Stimulated activated naive B cell treated with anti-CD40 and anti-IgM and Interleukin-4, amounts not matched to agents 10 μg/mL and 1 μg/mL and 100 μg/mL, for 72 hours (primary cell): ENCODE measurements around the gene COL5A3.

Experiments
- ATAC-seq, 2 donors: fragments of 150-1000 bp; cut with Tn5 transposase; replicated peaks; 2 replicates each; pipeline ENCODE4 v1.10.0; 2021; ENCODE audit warnings: moderate library complexity in 1 of 2
- DNase-seq: peaks from one replicate; pipeline ENCODE4 v3.0.0; 2021
- H3K27ac Mint-ChIP-seq: one replicate; pipeline ENCODE4 v1.8.0; 2022; ENCODE audit warnings: mild to moderate bottlenecking, mixed read lengths
- H3K27me3 Mint-ChIP-seq, 2 donors: one replicate each; pipeline ENCODE4 v1.8.0; 2022; ENCODE audit warnings: mixed read lengths in 2 of 2
- H3K36me3 Mint-ChIP-seq, 2 donors: one replicate each; pipeline ENCODE4 v1.8.0; 2022; ENCODE audit warnings: mixed read lengths in 2 of 2, mild to moderate bottlenecking in 1 of 2
- H3K4me1 Mint-ChIP-seq, 2 donors: one replicate each; pipeline ENCODE4 v1.8.0; 2022; ENCODE audit warnings: mixed read lengths in 2 of 2, mild to moderate bottlenecking in 1 of 2
- H3K4me3 Mint-ChIP-seq, 2 donors: one replicate each; pipeline ENCODE4 v1.8.0; 2022; ENCODE audit warnings: mild to moderate bottlenecking in 2 of 2, mixed read lengths in 2 of 2, moderate library complexity in 1 of 2
- H3K9me3 Mint-ChIP-seq, 2 donors: one replicate each; pipeline ENCODE4 v1.8.0; 2022; ENCODE audit warnings: mixed read lengths in 2 of 2, mild to moderate bottlenecking in 1 of 2

The COL5A3 gene

DNA sequence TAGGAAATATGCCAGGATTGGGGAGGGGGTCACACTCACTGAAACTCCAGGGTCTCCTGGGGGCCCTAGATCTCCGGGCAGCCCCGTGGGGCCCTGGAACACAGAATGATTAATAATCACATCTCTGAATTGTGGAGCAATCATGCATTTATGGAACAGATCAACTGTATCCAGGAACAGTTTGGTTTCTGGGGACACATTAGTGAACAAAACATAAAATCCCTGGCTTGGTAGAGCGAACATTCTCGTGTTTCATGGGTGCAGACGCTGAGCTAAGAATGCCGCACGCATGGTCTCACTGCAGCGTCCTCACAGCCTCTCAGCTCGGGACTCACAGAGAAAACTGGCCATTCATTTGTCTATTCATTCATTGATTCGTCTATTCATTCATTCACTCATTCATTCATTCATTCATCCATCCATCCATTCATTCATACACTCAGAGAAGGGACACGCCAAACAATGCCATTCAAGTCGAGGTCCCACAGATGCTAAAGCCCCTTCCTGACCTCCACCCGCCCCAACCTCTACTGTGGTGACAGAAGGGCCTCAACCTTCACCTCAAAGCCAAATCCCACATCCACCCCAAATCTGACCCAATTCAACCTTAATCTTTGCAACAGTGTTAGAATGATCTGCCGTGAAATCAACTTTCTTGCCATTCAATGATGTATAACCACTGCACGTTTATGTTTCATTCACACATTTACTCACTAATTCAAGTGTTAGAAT lies 39.0 kb downstream of the COL5A3 start:
- Mint-ChIP-seq H3K9me3 (peaks cover 4 to 7% of the 10 kb centered on the region in 2 donors), H3K27ac (no peak overlapping the region), H3K36me3 (no peaks in the 10 kb centered on the region), H3K27me3 (peaks cover 29 to 34% of the 10 kb centered on the region in 2 donors), H3K4me3 (no peak overlapping the region), H3K4me1 (peaks cover 3 to 6% of the 10 kb centered on the region in 2 donors)
- DNase-seq (no peak), ATAC-seq (no peak)

- peaks cover 4 to 7% of the 10 kb centered on the region in 2 donors for H3K9me3 Mint-ChIP-seq
- no peak overlapping the region for H3K4me3 Mint-ChIP-seq
- no peak for DNase-seq
- no peak overlapping the region for H3K27ac Mint-ChIP-seq
- no peaks in the 10 kb centered on the region for H3K36me3 Mint-ChIP-seq
- H3K4me1 Mint-ChIP-seq, result peaks cover 3 to 6% of the 10 kb centered on the region in 2 donors
- no peak for ATAC-seq
- peaks cover 34 to 40% of the 10 kb centered on the region in 2 donors for H3K27me3 Mint-ChIP-seq
These were observed 39.8 kb downstream of the COL5A3 start for GRCh38 chr19:9970481-9970880.

- no peak overlapping the region for H3K27ac Mint-ChIP-seq
- H3K9me3 Mint-ChIP-seq, result peaks cover 4 to 7% of the 10 kb centered on the region in 2 donors
- H3K4me1 Mint-ChIP-seq, result peaks cover 3 to 6% of the 10 kb centered on the region in 2 donors
- DNase-seq, result no peak
- peaks cover 37 to 41% of the 10 kb centered on the region in 2 donors for H3K27me3 Mint-ChIP-seq
- H3K36me3 Mint-ChIP-seq, result no peaks in the 10 kb centered on the region
- no peak overlapping the region for H3K4me3 Mint-ChIP-seq
- ATAC-seq, result no peak
These were observed 40.7 kb downstream of the COL5A3 start for GRCh38 chr19:9969688-9969975.

GRCh38 chr19:9968820-9969687 lies 41.2 kb downstream of the COL5A3 start:
- H3K27ac Mint-ChIP-seq, result no peak overlapping the region
- ATAC-seq (no peak), DNase-seq (no peak)
- H3K9me3 Mint-ChIP-seq, result peaks cover 4 to 7% of the 10 kb centered on the region in 2 donors
- H3K36me3 Mint-ChIP-seq, result no peaks in the 10 kb centered on the region
- H3K27me3 Mint-ChIP-seq, result peaks cover 37 to 41% of the 10 kb centered on the region in 2 donors
- H3K4me3 Mint-ChIP-seq, result no peak overlapping the region
- peaks cover 3 to 6% of the 10 kb centered on the region in 2 donors for H3K4me1 Mint-ChIP-seq

DNA sequence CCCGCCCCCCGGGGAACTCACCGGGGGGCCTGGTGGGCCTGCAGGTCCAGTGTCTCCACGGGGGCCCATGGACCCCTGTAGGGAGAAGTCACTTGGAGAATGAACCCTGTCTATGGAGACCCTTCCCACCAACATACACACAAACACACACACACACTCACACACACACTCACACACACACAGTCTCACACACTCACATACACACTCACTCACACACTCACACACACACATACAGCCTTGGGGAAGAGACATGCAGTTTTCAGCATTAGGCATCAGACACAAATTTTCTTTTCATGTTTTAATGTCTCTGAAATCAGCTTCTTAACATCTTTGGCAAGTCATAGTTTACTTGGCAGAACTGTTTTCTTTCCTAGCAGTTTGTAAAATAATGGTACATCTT lies 43.0 kb downstream of the COL5A3 start:
- Mint-ChIP-seq H3K4me3 (no peak overlapping the region), H3K27ac (no peak overlapping the region), H3K36me3 (no peaks in the 10 kb centered on the region), H3K27me3 (peaks cover 47% of the 10 kb centered on the region in 2 donors), H3K9me3 (peaks cover 3 to 6% of the 10 kb centered on the region in 2 donors), H3K4me1 (peaks cover 3 to 6% of the 10 kb centered on the region in 2 donors)
- DNase-seq (no peak), ATAC-seq (no peak)

GRCh38 chr19:9966448-9966847 lies 43.9 kb downstream of the COL5A3 start:
- H3K4me3 Mint-ChIP-seq, result no peak overlapping the region

DNA sequence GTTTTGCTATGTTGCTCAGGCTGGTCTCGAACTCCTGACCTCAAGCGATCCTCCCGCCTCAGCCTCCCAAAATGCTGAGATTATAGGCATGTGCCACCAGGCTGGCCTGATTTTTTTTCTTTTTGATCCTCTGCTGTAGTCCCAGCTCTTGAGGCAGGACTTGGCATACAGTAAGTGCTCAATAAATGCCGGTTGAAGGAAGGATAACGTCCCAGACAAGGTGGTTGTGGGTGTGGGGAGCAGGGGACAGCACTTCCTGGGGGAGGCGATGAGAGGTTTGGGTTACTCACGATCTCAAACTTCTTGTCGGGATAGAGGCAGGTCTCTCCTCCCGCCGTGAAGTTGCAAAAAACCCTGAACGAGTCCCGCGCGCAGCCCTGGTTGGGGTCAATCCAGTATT lies 44.3 kb downstream of the COL5A3 start:
- DNase-seq, result no peak
- peaks cover 0 to under 1% of the 10 kb centered on the region in 2 donors for H3K9me3 Mint-ChIP-seq
- no peak overlapping the region for H3K27ac Mint-ChIP-seq
- H3K4me3 Mint-ChIP-seq, result no peak overlapping the region
- H3K27me3 Mint-ChIP-seq, result peaks cover 41 to 52% of the 10 kb centered on the region in 2 donors
- ATAC-seq, result no peak
- peaks cover 3 to 6% of the 10 kb centered on the region in 2 donors for H3K4me1 Mint-ChIP-seq
- no peaks in the 10 kb centered on the region for H3K36me3 Mint-ChIP-seq

More at GRCh38 chr19:9966448-9966847, 43.9 kb downstream of the COL5A3 start:
- Mint-ChIP-seq H3K27ac (no peak overlapping the region), H3K27me3 (peaks cover 40 to 50% of the 10 kb centered on the region in 2 donors), H3K9me3 (no peaks in the 10 kb centered on the region), H3K36me3 (no peaks in the 10 kb centered on the region), H3K4me1 (peaks cover 3 to 6% of the 10 kb centered on the region in 2 donors)
- ATAC-seq (no peak), DNase-seq (no peak)

DNA sequence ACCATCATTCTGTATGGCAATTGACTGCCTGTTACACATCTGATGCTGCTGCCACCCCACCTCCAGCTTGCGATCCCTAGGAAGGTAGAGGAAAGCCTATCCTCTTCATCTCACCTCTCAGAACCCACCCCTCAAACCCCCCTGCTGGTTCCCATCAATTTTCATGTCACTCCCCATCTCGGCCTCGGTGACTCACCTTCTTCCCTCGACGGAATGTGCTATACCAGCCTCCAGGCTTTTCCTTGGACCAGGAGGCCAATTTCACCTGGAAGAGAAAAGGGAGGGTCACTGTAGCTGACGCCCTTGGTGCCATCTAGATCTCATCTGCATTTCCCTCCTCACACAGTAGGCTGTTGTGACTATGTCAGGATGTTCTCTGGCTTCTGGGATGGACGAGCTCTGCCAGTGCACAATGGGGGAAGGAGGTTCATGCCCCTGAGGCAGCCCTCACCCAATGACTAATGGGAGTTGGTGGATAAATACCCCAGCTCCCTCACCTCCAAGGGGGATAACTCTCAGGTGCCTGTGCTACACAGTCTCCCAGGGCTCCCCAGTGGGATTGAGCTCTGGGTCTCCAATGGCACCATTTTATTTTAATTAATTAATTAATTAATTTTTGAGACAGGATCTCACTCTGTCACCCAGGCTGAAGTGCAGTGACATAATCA lies 47.5 kb downstream of the COL5A3 start:
- Mint-ChIP-seq H3K9me3 (peaks cover 0 to 2% of the 10 kb centered on the region in 2 donors), H3K27me3 (peaks cover 48 to 60% of the 10 kb centered on the region in 2 donors), H3K27ac (no peak overlapping the region), H3K4me3 (no peak overlapping the region), H3K36me3 (no peaks in the 10 kb centered on the region), H3K4me1 (peaks cover 3 to 6% of the 10 kb centered on the region in 2 donors)
- no peak for DNase-seq
- no peak for ATAC-seq

DNA sequence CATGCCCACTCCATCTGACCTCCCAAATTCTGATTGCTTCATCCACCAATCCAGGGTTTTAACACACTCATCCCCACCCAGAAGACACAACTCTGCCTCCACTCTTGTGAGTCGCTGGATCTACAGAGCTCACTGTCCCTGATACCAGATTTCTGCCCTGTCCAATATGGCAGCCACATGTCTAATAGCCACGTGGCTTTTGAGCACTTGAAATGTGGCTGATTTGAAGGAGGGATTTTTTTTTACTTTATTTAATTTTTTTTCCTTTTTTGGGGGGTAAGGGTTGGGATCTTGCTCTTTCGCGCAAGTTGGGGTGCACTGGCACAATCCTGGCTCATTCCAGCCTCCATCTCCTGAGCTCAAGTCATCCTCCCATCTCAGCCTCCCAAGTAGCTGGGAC lies 49.2 kb downstream of the COL5A3 start:
- Mint-ChIP-seq H3K4me1 (no peaks in the 10 kb centered on the region), H3K9me3 (peaks cover 0 to 2% of the 10 kb centered on the region in 2 donors), H3K27ac (no peak overlapping the region), H3K4me3 (no peak overlapping the region), H3K36me3 (no peaks in the 10 kb centered on the region), H3K27me3 (peaks cover 42 to 47% of the 10 kb centered on the region in 2 donors)
- no peak for ATAC-seq
- no peak for DNase-seq

DNA sequence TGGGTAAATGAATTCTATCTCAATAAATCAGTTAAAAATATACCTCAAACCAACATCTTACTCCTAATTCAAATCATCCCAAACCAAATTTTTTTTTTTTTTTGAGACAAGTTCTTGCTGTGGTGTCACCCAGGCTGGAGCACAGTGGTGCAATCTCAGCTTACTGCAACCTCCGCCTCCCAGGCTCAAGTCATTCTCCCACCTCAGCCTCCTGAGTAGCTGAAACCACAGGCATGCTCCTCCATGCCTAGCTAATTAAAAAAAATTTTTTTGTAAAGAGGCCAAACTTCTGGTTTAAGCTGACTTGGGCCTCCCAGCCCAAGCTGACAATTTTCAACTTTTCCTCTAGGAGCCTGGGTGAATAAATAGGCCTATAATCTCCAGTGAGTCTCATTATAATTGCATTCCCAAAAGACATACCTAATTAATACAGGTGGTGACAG lies 51.9 kb downstream of the COL5A3 start:
- Mint-ChIP-seq H3K9me3 (peaks cover 0 to 2% of the 10 kb centered on the region in 2 donors), H3K27me3 (peaks cover 36 to 40% of the 10 kb centered on the region in 2 donors), H3K4me3 (no peak overlapping the region), H3K36me3 (no peaks in the 10 kb centered on the region), H3K4me1 (no peaks in the 10 kb centered on the region), H3K27ac (no peak overlapping the region)
- DNase-seq, result no peak
- ATAC-seq, result no peak

- ATAC-seq, result no peak
- Mint-ChIP-seq H3K4me3 (no peak overlapping the region), H3K4me1 (no peaks in the 10 kb centered on the region), H3K36me3 (no peaks in the 10 kb centered on the region), H3K27me3 (peaks cover 32 to 42% of the 10 kb centered on the region in 2 donors), H3K27ac (no peak overlapping the region), H3K9me3 (peaks cover 0 to 2% of the 10 kb centered on the region in 2 donors)
- no peak for DNase-seq
These were observed 53.3 kb downstream of the COL5A3 start for GRCh38 chr19:9956956-9957355.

- no peak overlapping the region for H3K4me3 Mint-ChIP-seq
- H3K27ac Mint-ChIP-seq, result no peak overlapping the region
- no peak for DNase-seq
- H3K9me3 Mint-ChIP-seq, result no peaks in the 10 kb centered on the region
- ATAC-seq, result no peak
- no peaks in the 10 kb centered on the region for H3K36me3 Mint-ChIP-seq
- H3K4me1 Mint-ChIP-seq, result no peaks in the 10 kb centered on the region
- H3K27me3 Mint-ChIP-seq, result peaks cover 14 to 26% of the 10 kb centered on the region in 2 donors
These were observed 56.3 kb downstream of the COL5A3 start for GRCh38 chr19:9953802-9954542.

DNA sequence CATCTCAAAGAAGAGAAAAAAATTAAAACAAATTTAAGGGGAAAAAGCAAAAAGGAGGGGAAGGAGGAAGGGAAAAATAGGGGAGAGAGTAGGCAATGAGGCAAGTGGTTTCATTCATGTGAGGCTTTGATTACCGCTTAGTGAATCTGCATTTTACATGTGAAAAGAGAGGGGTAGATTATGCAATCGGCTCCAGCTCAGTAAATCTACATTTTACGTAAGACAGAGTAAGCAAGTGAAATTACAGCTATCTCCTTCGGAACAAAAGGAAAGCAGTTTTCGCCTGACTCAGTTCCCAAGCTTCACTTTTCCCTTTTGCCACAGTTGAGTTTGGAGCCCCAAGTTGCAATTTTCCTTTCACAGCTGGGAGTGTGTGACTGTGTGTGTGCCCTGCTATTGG lies 58.0 kb downstream of the COL5A3 start:
- H3K27ac Mint-ChIP-seq, result no peak overlapping the region
- ATAC-seq (no peak), DNase-seq (no peak)
- no peaks in the 10 kb centered on the region for H3K36me3 Mint-ChIP-seq
- H3K9me3 Mint-ChIP-seq, result no peaks in the 10 kb centered on the region
- no peak overlapping the region for H3K4me3 Mint-ChIP-seq
- H3K4me1 Mint-ChIP-seq, result no peaks in the 10 kb centered on the region
- peaks cover 13 to 25% of the 10 kb centered on the region in 2 donors for H3K27me3 Mint-ChIP-seq

- Mint-ChIP-seq H3K9me3 (peaks cover 0 to 2% of the 10 kb centered on the region in 2 donors), H3K27me3 (peaks cover 23 to 41% of the 10 kb centered on the region in 2 donors), H3K4me3 (no peak overlapping the region), H3K27ac (no peak overlapping the region), H3K36me3 (no peaks in the 10 kb centered on the region), H3K4me1 (peaks cover 7 to 9% of the 10 kb centered on the region in 2 donors)
- ATAC-seq, result no peak
- no peak for DNase-seq
These were observed 62.9 kb downstream of the COL5A3 start for GRCh38 chr19:9947441-9947840.
